GM12801 (cell line): ENCODE data around the gene NGDN.

Source experiments
- CTCF ChIP-seq: IDR thresholded peaks from one replicate; pipeline ENCODE4 v1.5.1; 2011; ENCODE audit warnings: control low read depth; ENCODE audit not compliant: insufficient read length; ENCODE audit errors: extremely low read depth

NGDN gene

GRCh38 chr14:23437133-23438100 is 32.1 kb upstream of the NGDN start:
- no peak for TF ChIP-seq CTCF

- no peak for TF ChIP-seq CTCF
Observed at GRCh38 chr14:23438101-23438971, 31.2 kb upstream of the NGDN start.

- no peak for TF ChIP-seq CTCF
Observed at GRCh38 chr14:23439107-23439835, 30.2 kb upstream of the NGDN start.

GRCh38 chr14:23441076-23441475 is 28.4 kb upstream of the NGDN start:
- no peak for TF ChIP-seq CTCF

- TF ChIP-seq CTCF, result no peak
Observed at GRCh38 chr14:23442721-23443356, 26.7 kb upstream of the NGDN start.

- TF ChIP-seq CTCF, result no peak
Observed at GRCh38 chr14:23443411-23443812, 26.1 kb upstream of the NGDN start.
